ENCODE measurements around the gene PLCD3.
A peak's percentile ranks its signal among the peaks of the same experiment; 100 is the strongest.

PLCD3 gene, protein sequence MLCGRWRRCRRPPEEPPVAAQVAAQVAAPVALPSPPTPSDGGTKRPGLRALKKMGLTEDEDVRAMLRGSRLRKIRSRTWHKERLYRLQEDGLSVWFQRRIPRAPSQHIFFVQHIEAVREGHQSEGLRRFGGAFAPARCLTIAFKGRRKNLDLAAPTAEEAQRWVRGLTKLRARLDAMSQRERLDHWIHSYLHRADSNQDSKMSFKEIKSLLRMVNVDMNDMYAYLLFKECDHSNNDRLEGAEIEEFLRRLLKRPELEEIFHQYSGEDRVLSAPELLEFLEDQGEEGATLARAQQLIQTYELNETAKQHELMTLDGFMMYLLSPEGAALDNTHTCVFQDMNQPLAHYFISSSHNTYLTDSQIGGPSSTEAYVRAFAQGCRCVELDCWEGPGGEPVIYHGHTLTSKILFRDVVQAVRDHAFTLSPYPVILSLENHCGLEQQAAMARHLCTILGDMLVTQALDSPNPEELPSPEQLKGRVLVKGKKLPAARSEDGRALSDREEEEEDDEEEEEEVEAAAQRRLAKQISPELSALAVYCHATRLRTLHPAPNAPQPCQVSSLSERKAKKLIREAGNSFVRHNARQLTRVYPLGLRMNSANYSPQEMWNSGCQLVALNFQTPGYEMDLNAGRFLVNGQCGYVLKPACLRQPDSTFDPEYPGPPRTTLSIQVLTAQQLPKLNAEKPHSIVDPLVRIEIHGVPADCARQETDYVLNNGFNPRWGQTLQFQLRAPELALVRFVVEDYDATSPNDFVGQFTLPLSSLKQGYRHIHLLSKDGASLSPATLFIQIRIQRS

DNA sequence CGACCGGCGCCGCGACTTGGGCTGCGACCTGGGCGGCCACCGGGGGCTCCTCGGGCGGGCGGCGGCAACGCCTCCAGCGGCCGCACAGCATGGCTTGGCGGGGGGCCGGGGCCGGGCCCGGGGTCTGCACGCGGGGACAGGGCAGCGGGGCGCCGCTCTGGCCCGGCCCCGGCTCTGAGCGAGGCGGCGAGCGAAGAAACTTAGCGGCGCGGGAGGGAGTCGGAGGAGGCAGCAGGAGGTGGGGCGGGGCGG is at the start of gene PLCD3:
Gene PLCD3, minus strand, starts transcription at position 196 of the 252 bp plus-strand sequence. Its CDS starts 105 bp downstream, at position 91.
- DNase-seq, result no peak

DNA sequence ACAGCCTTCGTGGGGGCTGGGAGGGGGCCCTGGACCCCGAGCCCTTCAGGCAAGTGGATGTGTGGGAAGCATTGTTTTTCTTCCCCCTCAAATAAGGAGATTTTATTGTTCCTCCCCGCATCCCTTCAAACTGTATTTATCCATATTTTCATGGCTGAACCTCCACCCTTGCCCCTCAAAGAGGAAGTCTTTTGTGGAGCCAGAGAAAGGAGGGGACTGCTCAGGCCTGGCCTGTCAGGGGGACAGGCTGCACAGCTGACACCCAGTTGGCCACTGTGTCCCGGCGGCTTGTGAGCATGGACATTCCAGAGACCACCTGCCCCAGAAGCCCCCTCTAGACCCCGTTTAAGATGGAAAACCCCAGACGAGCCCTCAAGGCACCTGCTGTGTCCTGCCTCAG is 45.2 kb upstream of the PLCD3 start:
- no peak for DNase-seq

DNA sequence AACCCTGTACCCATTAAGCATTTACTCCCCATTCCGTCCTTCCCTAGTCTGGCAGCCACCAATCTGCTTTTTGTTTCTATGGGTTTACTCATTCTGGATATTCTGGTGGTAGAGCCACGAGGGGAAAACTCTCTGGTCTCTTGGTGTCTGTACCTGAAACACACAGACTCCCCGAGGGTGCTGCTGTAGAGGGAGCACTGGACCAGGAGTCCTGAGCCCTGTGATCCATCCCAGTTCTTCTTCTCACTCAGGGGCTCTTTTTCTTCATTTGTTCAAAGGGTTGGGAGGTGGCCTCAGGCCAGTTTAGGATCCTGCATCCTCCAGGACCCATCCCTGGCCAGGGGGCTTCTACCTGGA is 43.4 kb upstream of the PLCD3 start:
- DNase-seq, result no peak

DNA sequence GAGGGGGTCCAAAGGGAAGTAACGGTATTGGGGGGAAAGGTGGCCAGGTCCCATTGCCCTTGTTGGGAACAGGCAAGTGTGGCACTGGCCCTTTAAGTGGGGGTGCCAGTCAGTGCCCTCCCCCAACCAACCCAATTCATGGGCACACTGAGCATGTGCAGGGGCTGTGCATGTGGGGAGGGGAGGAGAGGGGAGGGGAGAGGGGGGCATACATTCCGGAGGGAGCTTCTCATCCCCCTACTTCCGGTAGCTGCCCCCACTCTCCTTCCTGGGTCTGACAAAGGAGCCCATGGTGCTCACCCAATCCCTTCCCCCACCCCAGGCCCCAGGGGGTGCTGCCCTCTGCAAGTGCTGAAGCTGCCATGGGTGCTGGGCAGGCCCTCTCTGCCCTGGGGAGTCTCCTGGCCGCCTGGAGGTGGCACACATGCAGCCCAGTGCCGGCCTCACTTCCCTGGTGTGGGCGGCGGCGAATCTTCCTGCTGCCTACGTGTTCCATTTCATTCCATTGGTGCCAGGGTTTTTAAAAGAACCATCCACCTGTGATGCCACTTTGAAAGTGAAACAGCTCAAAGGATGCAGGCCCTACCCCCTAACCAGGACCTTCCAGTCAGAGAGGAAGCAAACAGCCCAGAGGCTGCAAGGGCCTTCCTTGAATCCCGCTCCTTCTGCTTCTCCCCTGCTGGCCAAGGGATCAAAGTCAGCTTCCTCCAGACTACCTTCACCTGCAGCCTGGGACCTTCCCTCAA is 40.4 kb upstream of the PLCD3 start:
- DNase-seq, result peak; percentile 24 to 33

DNA sequence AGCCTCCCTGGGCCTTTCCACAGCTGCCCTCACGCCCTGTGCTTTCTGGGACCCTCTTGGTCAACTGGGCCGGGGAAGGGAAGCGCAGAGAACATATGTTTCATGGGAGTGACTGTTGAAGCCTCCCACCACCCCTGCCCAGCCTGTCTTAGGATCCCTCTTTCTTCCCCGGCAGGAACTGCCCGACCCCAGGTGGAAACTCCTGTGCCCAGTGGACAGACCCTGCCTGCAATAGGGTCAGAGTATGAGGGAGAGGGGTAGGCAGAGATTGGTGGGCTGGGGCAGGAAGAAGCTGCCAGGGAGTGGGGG is 39.9 kb upstream of the PLCD3 start:
- DNase-seq, result no peak

DNA sequence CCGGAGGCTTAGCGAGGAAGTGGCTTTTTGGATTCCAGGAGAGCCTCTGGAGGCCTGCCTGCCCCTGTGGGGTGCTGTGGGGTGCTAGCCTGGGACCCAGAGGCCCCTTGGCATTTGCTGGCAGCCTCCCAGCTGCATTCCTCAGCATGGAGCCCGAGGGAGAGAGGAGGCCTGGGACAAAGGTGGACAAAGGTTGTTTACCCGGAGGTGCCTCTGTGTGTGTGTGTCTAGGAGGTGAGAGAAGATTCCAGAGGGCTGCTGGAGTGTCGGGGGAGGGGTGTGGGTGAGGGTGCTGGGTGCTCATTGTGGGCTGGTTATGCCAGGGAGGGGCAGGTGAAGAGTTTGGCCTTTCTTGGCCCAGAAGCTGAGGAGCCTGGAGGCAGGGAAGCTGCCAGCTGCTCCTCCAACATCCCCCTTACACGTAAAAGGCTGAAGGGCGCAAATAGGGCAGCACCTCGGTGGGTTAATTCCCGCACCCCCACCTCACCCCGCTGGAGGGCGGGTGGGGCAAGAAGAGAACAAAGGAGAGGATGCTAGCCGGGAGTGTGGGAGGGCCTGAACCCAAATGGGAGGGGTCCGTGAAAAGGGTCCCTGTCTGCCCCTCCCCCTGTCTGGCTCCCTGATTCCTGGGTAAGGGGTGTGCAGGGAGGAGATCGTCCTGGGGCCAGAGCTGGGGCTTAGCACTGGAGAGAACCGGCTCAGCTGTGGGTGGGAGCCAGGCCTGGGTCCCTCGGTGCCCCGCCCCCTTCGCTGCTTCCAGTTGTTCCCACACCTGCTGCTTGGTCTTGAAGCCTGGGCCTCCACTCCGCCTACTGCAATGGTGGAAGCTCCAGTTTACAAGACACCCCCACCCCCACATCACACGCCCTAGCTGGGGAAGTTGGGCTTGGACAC is 39.3 kb upstream of the PLCD3 start:
- DNase-seq, result no peak

DNA sequence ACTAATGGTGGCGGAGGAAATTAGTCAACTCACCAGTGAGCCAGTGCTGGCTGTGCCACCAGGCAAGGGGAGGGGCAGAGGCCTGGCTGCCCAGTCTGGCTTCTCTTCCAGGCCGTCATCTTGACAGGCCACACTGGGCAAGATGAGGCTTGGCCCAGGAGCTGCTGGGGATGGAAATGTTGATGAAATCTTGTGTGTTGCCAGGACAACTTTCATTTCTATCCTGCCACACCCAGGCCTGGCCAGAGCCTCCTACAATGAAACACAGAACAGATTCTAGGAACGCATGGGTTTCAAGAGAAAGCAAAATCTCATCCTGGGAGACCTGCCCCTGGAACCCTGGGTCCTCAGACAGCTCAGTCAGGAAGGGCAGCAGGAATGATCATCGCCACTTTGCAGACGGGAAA is 38.6 kb upstream of the PLCD3 start:
- no peak for DNase-seq

DNA sequence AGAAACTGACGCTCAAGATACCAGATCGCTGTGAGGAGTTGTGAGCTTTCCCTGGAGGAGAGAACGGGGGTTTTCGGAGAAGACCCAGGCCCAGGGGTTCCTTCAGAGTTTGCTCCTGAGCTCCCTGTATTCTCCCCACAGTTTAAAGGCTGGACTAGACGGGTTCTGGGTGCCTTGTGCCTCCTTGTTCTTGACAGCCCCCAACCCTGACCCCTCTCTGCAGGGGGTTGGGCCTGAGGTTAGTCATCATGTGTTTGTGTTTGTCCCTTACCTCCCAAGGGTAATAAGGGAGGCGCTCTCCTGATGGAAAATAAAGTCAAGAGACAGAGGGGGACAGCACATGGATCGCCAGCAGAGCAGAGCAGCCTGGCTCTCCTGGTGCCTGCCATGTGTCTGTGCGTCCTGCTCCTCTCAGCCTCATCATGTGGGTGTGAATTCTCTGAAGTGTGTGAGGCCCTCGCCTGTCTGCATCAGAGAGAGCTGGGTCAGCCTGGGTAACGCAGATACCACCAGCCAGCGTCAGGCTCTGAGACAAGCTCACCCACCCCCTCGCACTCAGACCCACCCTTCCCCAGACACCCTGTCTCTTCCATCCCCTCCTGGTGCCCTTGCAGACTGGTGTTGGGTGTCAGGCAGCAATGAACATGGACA is 38.1 kb upstream of the PLCD3 start:
- no peak for DNase-seq

DNA sequence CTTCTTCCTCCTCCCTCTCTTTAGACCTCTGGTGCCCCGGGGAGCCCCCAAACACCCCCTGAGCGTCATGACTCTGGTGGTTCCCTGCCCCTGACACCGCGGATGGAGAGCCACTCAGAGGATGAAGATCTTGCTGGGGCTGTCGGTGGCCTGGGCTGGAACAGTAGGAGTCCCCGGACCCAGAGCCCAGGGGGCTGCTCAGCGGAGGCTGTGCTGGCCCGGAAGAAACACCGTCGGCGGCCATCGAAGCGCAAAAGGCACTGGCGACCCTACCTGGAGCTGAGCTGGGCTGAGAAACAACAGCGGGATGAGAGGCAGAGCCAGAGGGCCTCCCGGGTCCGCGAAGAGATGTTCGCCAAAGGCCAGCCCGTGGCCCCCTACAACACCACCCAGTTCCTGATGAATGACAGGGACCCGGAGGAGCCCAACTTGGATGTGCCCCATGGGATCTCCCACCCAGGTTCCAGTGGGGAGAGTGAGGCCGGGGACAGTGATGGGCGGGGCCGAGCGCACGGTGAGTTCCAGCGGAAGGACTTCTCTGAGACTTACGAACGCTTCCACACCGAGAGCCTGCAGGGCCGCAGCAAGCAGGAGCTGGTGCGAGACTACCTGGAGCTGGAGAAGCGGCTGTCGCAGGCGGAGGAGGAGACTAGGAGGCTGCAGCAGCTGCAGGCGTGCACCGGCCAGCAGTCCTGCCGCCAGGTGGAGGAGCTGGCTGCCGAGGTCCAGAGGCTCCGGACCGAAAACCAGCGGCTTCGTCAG is 36.9 kb upstream of the PLCD3 start:
- DNase-seq, result no peak

DNA sequence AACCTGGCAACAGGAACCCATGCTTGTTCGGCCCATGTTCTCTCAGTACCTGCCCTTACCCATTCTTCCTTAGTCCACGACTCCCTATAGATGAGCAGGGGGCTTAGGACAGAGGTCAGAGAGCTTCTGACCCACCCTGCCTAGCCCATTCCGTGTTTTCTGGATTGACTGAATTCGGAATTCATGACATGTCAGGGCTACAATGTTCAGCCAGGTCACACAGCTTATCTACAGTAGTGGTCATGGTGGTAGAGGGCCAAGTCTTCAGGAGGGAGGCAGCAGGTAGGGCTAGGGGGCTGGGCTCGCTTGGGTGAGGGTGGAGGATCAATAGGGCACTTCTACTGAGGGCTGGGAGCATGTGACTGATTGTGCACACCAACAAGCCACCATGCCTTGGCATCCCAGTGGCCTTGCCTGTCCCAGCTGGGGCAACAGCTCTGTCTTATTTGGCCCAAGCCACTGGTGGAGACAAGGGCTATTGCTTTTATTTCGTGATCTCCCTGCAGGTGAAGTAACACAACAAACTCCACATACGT is 32.5 kb upstream of the PLCD3 start:
- no peak for DNase-seq

DNA sequence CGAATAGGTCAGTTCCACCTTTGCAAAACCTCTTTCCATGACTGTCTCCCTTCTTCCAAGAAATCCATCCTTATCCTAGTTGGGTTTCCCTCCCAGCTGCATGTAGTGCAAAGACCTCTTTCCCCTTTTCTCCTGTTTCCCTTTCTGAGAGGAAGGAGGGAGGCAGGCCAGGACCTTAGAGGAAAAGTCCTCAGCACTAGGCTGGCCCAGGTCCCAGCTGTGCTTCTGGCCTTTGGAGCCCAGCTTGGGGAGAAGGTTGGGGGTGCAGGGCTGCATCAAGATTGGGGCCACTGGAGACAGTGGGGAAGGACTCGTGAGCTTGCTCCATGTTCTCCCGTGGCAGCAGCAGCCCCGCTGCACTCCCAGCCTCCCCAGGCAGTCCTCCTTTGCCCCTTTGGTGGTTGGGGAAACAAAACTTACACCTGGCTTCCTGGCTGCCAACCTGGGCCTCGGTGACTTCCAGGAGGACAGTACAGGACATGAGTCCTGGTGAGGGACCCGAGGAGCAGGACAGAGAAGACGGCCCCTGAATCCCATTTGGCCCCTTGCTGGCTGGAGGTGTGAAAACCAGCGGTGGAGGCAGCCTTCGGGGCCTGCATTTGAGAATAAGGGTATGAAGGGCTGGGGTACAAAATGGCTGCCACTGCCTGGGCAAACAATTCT is 29.8 kb upstream of the PLCD3 start:
- DNase-seq, result no peak

DNA sequence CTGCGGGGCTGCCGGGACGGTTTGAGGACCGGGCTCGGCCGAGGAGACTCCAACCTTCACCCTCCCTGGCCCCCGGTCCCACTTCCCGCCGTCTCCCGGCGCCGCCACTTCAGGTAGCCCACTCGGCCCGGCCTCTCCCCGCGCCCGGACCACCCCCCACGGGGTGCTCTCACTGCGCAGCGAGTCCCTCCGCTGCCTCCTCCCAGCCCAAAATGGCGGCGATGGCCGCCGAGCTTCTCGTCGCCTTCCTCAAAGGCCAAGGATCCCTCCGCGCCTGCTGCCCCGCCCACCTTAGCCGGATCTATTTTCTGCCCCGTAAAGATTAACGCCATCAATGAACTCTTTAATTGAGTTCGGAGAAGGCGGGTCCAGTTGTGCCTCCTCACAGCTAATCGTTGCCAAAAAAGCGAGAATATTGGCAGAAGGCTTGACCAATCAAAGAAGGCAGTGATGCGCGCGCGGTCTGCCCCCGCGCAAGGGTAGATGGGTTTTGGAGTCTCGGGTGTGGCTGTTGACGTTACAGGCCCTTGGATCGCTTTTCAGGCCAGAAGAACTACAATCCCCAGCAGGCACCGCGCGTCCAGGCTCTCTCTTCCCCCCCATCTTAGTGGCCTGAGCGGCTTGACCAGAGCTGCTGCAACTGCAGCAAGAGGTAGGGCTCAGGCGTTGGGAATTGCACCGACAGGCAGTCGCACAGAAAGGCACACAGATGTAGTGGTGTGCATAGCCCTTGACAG is 29.1 kb upstream of the PLCD3 start, which contains the start of gene HEXIM2:
Gene HEXIM2, plus strand, starts transcription at position 588 of the 737 bp plus-strand sequence. CDS start 919 bp downstream, outside the sequence.
- DNase-seq, result peak; percentile 97 to 99

DNA sequence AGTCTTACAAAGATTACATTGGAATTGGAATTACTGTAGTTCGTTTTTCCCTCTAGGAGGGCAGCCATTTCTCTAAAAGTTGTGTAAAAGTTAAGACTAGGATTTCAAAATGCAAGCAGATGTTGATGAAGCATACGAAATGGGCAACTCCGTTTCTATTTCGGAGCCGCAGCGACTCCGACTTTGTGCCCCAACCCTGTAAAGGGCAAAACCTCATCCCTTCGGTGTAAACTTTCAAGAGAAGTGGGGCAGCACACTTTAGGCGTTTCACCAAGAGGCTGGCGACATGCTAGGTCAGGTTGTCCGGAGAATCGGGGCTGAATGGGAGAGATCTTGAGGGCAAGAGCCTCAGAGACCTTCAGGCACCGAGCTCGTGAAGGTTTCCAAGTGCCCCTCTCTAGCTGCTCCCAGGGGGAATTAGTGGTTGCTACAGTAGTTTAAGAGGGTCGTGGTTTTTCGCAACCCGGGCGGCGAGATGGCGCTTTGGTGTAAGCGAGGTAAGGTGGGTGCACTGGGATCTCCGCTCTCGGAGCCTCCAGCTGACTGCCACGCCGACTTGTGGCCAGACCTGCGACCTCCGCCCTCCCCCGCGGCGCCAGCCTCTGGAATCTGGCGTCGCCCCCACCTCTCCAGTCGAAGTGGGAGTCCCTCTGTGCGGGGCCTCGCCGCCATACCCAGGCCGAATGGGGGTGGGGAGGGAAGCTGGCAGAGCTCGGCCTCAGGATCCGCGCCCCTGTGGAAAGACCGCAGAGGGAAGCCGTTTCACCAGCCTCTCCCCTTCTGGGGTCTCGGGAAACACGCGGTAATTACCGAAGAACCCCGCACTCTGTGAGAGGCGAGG is 28.4 kb upstream of the PLCD3 start:
- peak; percentile 45 to 50 for DNase-seq

DNA sequence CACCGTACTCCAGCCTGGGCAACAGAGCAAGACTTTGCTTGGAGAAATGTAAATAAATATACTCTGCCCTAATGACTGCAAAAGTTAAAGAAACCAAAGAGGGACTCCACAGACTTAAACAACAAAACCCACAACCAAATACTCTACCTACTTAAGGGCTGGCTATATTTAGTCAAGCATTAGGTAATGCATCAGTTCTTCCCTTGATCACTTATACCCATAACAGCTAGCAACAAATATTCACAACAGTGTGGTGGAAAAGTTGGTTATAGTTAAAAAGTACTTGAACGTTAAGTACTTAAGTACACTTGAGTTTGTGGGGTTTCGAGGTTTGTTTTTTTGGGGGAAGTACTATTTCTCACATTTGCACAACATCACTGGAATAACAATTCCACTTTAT is 23.9 kb upstream of the PLCD3 start:
- DNase-seq, result no peak

DNA sequence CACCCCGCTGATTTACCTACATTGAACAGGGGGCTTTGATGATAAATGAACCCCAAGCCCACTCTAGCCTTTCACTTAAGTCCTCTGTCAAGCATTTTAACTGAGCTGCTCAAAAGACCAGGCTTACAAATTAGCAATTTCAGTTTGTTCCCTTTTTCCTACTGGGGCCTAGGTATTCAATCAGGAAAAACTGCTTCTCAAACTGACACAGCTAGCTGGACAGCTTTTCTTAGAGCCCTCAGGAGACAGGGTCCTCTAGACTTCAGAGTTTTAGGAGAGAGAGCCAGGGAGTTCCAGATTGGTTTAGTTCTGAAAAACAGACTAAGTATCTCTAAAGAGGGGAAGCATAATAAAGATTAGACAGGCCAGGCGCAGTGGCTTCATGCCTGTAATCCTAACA is 23.2 kb upstream of the PLCD3 start:
- no peak for DNase-seq

DNA sequence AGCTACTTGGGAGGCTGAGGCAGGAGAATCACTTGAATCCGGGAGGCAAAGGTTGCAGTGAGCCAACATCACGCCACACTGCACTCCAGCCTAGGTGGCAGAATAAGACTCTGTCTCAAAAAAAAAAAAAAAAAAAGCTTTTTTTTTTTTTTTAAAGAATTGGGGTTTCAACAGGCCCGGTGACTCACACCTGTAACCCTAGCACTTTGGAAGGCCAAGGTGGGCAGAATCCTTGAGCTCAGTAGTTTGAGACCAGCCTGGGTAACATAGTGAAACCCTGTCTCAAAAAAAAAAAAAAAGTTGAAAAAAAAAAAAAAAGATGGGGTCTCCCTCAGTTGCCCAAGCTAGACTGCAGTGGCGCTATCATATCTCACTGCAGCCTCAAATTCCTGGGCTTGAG is 22.7 kb upstream of the PLCD3 start:
- DNase-seq, result no peak

DNA sequence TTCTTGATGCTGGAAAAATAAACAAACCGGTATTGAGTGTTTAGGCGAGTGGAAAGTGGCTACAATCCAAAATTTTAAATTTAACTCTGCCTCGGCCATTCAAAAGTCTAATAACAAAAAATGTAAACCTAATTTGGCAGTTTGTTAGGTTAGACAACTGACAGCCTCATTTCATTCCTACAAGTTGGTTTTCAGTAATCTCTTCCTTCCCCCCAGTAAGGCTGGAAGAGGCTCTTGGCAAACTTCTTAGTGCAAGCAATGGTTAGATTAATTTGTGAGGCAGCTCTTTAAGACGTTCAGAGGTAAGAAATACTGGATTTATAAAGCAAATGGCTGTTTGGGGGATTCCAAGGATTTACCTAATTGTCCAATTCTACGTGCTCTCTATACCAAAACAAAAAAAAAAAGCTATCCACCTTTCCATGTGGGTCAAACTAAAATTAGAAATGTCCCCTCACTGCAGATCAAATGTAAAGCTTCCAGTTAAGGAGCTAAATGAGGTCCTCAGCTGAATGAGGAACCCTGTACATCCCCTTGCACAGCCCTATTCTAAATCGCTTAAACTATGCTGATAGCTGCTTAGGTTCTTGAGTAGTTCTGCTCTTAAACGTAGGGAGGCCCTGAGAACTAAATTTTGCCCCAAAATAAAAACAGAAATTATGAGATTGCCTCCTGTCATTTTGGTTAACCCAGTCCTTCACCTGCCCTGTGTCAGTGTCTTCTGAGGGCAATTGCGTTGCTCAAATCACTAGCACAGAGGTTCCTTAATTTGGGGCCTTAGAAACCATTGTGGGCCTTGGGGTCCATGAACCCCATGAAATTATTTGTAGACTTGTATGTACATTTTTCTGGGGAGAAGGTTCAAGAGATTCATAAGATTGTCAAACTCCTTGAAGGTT is 18.8 kb upstream of the PLCD3 start:
- no peak for DNase-seq

All from activated CD4-positive, alpha-beta T cell treated with anti-CD3 and anti-CD28 coated beads, Interleukin-2, amount 50 U/mL, for 4 hours (primary cell).